Retina (tissue), 1 donor: ENCODE measurements around the gene STK33.

Experiments used
- DNase-seq: peaks from one replicate; pipeline ENCODE4 v3.0.0-alpha.2; 2016

The STK33 gene

GRCh38 chr11:8352876-8353505 lies 241.0 kb downstream of the STK33 start:
- no peak for DNase-seq

GRCh38 chr11:8352103-8352875 lies 241.7 kb downstream of the STK33 start:
- DNase-seq, result no peak

GRCh38 chr11:8351223-8351622 lies 242.8 kb downstream of the STK33 start:
- DNase-seq, result no peak

- DNase-seq, result no peak
Observed at GRCh38 chr11:8347978-8348377, 246.1 kb downstream of the STK33 start.

- DNase-seq, result no peak
Observed at GRCh38 chr11:8346157-8346755, 247.8 kb downstream of the STK33 start.

- no peak for DNase-seq
Observed at GRCh38 chr11:8345179-8345578, 248.8 kb downstream of the STK33 start.

GRCh38 chr11:8344346-8344745 lies 249.7 kb downstream of the STK33 start:
- DNase-seq, result no peak

GRCh38 chr11:8342821-8343681 lies 251.0 kb downstream of the STK33 start:
- no peak for DNase-seq

- no peak for DNase-seq
Observed at GRCh38 chr11:8341996-8342395, 252.0 kb downstream of the STK33 start.
